Neural progenitor cell (in vitro differentiated cells): ENCODE measurements around the gene GAB1. TPM values are rescaled to one million over a fixed set of nuclear protein-coding genes. Genes with fewer than 3 reads are reported as not detected.

Experiments
- DNase-seq: peaks from one replicate; pipeline ENCODE4 v3.0.0-alpha.2; 2016; ENCODE audit warnings: low spot score
- H2AFZ ChIP-seq: fragments of 200-600 bp; sonication (generic); replicated peaks from 2 replicates; pipeline ENCODE4 v1.6.1; 2016; ENCODE audit warnings: antibody characterized with exemption
- H3F3A ChIP-seq: fragments of 200-600 bp; sonication (generic); 2 replicates; pipeline ENCODE4 v1.6.1; 2016; ENCODE audit warnings: antibody characterized with exemption, low read depth
- H3K27ac ChIP-seq: fragments of 200-600 bp; sonication (generic); 2 replicates; pipeline ENCODE4 v1.5.1; 2016; ENCODE audit warnings: mild to moderate bottlenecking
- H3K27me3 ChIP-seq: fragments of 200-600 bp; sonication (generic); 2 replicates; pipeline ENCODE4 v1.6.1; 2016; ENCODE audit warnings: mild to moderate bottlenecking, moderate library complexity
- H3K36me3 ChIP-seq: fragments of 200-600 bp; sonication (generic); 2 replicates; pipeline ENCODE4 v1.5.1; 2016
- H3K4me1 ChIP-seq: fragments of 200-600 bp; sonication (generic); 2 replicates; pipeline ENCODE4 v1.6.1; 2016; ENCODE audit warnings: mixed run types
- H3K4me2 ChIP-seq: fragments of 200-600 bp; sonication (generic); 2 replicates; pipeline ENCODE4 v1.6.1; 2016
- H3K4me3 ChIP-seq: fragments of 200-600 bp; sonication (generic); 2 replicates; pipeline ENCODE4 v1.5.1; 2016
- H3K79me2 ChIP-seq: fragments of 200-600 bp; sonication (generic); 2 replicates; pipeline ENCODE4 v1.6.1; 2016; ENCODE audit warnings: low read depth
- H3K9ac ChIP-seq: fragments of 200-600 bp; sonication (generic); 2 replicates; pipeline ENCODE4 v1.6.1; 2016
- H3K9me3 ChIP-seq: fragments of 200-600 bp; sonication (generic); 2 replicates; pipeline ENCODE4 v1.5.1; 2016; ENCODE audit warnings: low read depth
- H4K20me1 ChIP-seq: fragments of 200-600 bp; sonication (generic); 2 replicates; pipeline ENCODE4 v1.6.1; 2016; ENCODE audit warnings: low read depth
- H3K27ac Mint-ChIP-seq: 3 replicates; pipeline ENCODE4 v1.8.0; 2021; ENCODE audit warnings: mixed read lengths
- H3K27me3 Mint-ChIP-seq: 2 replicates; pipeline ENCODE4 v1.8.0; 2022; ENCODE audit warnings: low read depth, mild to moderate bottlenecking, inconsistent platforms, moderate library complexity, mixed read lengths; ENCODE audit not compliant: insufficient read depth
- H3K36me3 Mint-ChIP-seq: 3 replicates; pipeline ENCODE4 v1.8.0; 2021; ENCODE audit warnings: mixed read lengths
- H3K4me1 Mint-ChIP-seq: 3 replicates; pipeline ENCODE4 v1.8.0; 2021; ENCODE audit warnings: mixed read lengths
- H3K4me3 Mint-ChIP-seq: 3 replicates; pipeline ENCODE4 v1.8.0; 2021; ENCODE audit warnings: mild to moderate bottlenecking, moderate library complexity, mixed read lengths
- H3K9me3 Mint-ChIP-seq: 3 replicates; pipeline ENCODE4 v1.8.0; 2020; ENCODE audit warnings: mixed read lengths
- CTCF ChIP-seq: fragments of 200-600 bp; sonication (generic); IDR thresholded peaks from 2 replicates; pipeline ENCODE4 v1.5.1; 2017; ENCODE audit warnings: antibody characterized with exemption, mild to moderate bottlenecking
- EZH2 ChIP-seq: fragments of 200-600 bp; sonication (generic); IDR thresholded peaks from 2 replicates; pipeline ENCODE4 v1.6.1; 2017; ENCODE audit warnings: antibody characterized with exemption, mild to moderate bottlenecking, moderate library complexity
- EZH2phosphoT487 ChIP-seq: fragments of 200-600 bp; sonication (generic); IDR thresholded peaks from 2 replicates; pipeline ENCODE4 v1.6.1; 2017; ENCODE audit warnings: antibody characterized with exemption
- total RNA-seq: library from RNA; depleted of rRNA; stranded (reverse); fragments of >200 nt; gene quantifications from 2 replicates; pipeline ENCODE4 v1.2.3, GENCODE V29; 2015; ENCODE audit warnings: low replicate concordance

Gene GAB1
- total RNA-seq, 1 donor from 2014 or later = 31.3 TPM

DNA sequence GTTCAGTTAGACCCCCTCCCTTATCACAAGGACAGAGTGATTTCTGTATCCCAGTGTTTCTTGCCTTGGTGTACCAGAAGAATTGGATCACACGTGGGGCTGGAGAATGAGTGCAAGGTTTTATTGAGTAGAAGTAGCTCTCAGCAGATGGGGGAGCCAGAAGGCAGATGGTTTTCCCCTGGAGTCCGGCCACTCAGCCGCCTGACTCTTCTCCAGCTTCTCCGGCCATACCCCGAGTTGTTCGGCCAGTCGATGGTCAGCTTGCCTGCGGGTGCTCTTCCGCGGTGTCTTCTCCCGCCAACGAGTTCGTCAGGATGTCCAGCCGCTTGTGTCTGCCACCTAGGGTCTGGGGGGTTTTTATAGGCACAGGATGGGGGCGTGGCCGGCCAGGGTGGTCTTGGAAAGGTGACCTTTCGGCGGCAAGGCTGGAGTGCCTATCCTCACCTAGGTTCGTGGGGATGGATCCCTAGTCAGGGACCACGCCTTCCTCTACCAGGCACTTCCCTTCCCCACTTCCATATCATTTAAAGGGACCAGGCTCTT lies 14.5 kb downstream of the GAB1 start:
- no peak overlapping the region for H3K27ac ChIP-seq
- H3K4me3 Mint-ChIP-seq = no peak overlapping the region
- peaks cover 15% of the 10 kb centered on the region for H3K4me1 ChIP-seq
- H3K9me3 Mint-ChIP-seq = peaks cover 4% of the 10 kb centered on the region
- no peaks in the 10 kb centered on the region for H3K27me3 ChIP-seq
- peaks cover 24% of the 10 kb centered on the region for H3K79me2 ChIP-seq
- no peak overlapping the region for H2AFZ ChIP-seq
- peaks cover 2% of the 10 kb centered on the region for H3K36me3 Mint-ChIP-seq
- H3K36me3 ChIP-seq = no peaks in the 10 kb centered on the region
- no peak overlapping the region for H3K9ac ChIP-seq
- no peaks in the 10 kb centered on the region for H3K27me3 Mint-ChIP-seq
- H3F3A ChIP-seq = no peaks in the 10 kb centered on the region
- H3K27ac Mint-ChIP-seq = no peak overlapping the region
- no peak overlapping the region for H3K4me2 ChIP-seq
- no peak for DNase-seq
- peaks cover 26% of the 10 kb centered on the region for H3K4me1 Mint-ChIP-seq
- H3K9me3 ChIP-seq = no peaks in the 10 kb centered on the region
- H4K20me1 ChIP-seq = no peaks in the 10 kb centered on the region
- H3K4me3 ChIP-seq = no peak overlapping the region
- TF ChIP-seq CTCF (no peak), EZH2 (no peak), EZH2phosphoT487 (no peak)

- peaks cover 23% of the 10 kb centered on the region for H3K79me2 ChIP-seq
- H3K9me3 ChIP-seq = no peaks in the 10 kb centered on the region
- Mint-ChIP-seq H3K9me3 (peaks cover 4% of the 10 kb centered on the region), H3K36me3 (peaks cover 2% of the 10 kb centered on the region), H3K27me3 (no peaks in the 10 kb centered on the region), H3K27ac (no peak overlapping the region), H3K4me3 (no peak overlapping the region), H3K4me1 (peaks cover 26% of the 10 kb centered on the region)
- H3K36me3 ChIP-seq = no peaks in the 10 kb centered on the region
- no peak overlapping the region for H3K4me3 ChIP-seq
- no peak overlapping the region for H3K27ac ChIP-seq
- no peak overlapping the region for H2AFZ ChIP-seq
- H3K4me1 ChIP-seq = peaks cover 20% of the 10 kb centered on the region
- H3K4me2 ChIP-seq = no peak overlapping the region
- H3K9ac ChIP-seq = no peak overlapping the region
- no peaks in the 10 kb centered on the region for H4K20me1 ChIP-seq
- no peak for DNase-seq
- TF ChIP-seq CTCF (no peak), EZH2 (no peak), EZH2phosphoT487 (no peak)
- H3K27me3 ChIP-seq = no peaks in the 10 kb centered on the region
- no peaks in the 10 kb centered on the region for H3F3A ChIP-seq
These were observed 15.2 kb downstream of the GAB1 start for GRCh38 chr4:143351774-143352451.

DNA sequence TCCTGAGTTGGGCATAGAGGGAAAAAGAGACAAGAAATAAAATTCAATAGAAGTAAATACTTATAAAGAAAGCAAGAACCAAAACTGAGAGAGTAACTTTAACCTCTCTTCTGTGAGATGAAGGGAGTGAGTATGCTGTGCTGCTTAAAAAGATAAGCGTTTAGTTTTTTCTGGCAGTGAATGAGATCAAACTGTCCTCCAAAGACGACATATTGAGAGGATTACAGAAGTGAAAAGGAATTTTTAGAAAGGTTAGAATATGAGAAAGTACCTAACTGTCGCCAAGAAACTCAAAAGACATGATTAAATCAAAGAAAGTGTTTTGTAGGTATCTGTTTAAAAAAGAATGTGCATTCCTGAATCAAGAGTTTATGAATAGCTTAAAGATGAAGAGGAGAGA lies 16.0 kb downstream of the GAB1 start:
- no peak for TF ChIP-seq EZH2phosphoT487
- TF ChIP-seq CTCF = no peak
- TF ChIP-seq EZH2 = no peak
- Histone ChIP-seq H3K27me3 (no peaks in the 10 kb centered on the region), H2AFZ (no peak overlapping the region), H3K9me3 (no peaks in the 10 kb centered on the region), H3K27ac (no peak overlapping the region), H4K20me1 (no peaks in the 10 kb centered on the region), H3K9ac (no peak overlapping the region), H3K4me2 (no peak overlapping the region), H3K4me1 (peaks cover 16% of the 10 kb centered on the region), H3K36me3 (no peaks in the 10 kb centered on the region), H3K4me3 (no peak overlapping the region), H3K79me2 (peaks cover 31% of the 10 kb centered on the region), H3F3A (no peaks in the 10 kb centered on the region)
- Mint-ChIP-seq H3K4me1 (peaks cover 22% of the 10 kb centered on the region), H3K9me3 (peaks cover 4% of the 10 kb centered on the region), H3K27ac (no peak overlapping the region), H3K36me3 (peaks cover 2% of the 10 kb centered on the region), H3K27me3 (no peaks in the 10 kb centered on the region), H3K4me3 (no peak overlapping the region)
- DNase-seq = no peak
